Measurements from ENCODE around the gene FCN1. TPM values are rescaled to one million over a fixed set of nuclear protein-coding genes. Genes with fewer than 3 reads are reported as not detected.
"Not testable (repeated sequence)": the region's sequence is repeated elsewhere in the genome, so short reads cannot be mapped to it uniquely, and the experiment has no call there.

FCN1 gene
- total RNA-seq, 4 donors from 2014 or later, result 0.16 to 0.42 (median 0.34) TPM

DNA sequence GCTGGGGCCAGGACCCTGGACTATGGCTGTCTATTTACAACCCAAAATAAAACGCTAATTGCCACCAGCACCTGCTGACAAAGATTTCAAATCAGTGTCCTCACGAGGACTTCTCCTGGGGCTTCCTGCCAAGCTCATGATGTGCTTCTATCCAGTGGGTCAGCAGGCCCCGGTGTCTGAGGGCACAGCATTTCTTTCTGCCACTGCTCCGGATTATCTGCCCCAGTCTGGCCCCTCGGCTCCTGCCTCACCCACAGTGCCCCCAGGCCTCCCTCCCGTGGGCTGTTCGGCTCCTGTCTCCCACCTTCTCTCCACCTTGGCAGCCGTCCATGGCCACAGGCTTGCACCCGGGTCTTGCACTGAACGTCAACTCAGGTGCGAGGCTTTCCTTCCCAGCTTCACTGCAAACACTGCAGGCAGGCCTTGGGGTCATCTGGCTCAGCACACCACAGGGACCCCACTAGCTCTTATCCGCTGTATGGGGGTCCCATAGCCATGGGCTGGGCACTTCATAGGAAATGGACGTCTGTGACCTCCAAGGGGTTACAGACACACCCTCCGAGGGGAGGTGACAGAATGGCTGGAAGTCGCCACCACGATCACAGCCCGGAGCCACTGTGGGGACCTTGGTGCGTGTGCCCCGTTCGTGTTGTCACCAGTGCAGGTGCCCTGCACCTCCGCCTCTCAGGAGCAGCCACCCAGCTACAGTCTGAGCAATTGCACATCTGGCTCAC lies 43.8 kb upstream of the FCN1 start:
- H3K27ac ChIP-seq, result no peak overlapping the region
- no peaks in the 10 kb centered on the region for H3K36me3 ChIP-seq
- peak; percentile 49 to 66 for DNase-seq (ENCODE audit: low spot score in 2 of 2)
- no peak overlapping the region for H3K4me3 ChIP-seq
- H3K4me1 ChIP-seq, result peaks cover 3% of the 10 kb centered on the region
- peaks cover 33% of the 10 kb centered on the region for H3K27me3 ChIP-seq
- WGBS, result 70% methylated on average over 17 of the region's 21 CpGs
- TF ChIP-seq POLR2A (IDR thresholded peaks at IDR 0.05), result no peak
- H3K9me3 ChIP-seq, result no peaks in the 10 kb centered on the region

GRCh38 chr9:134960701-134961181 lies 43.0 kb upstream of the FCN1 start:
- Histone ChIP-seq H3K9me3 (no peaks in the 10 kb centered on the region), H3K27me3 (peaks cover 25% of the 10 kb centered on the region), H3K27ac (no peak overlapping the region), H3K4me3 (no peak overlapping the region), H3K36me3 (no peaks in the 10 kb centered on the region), H3K4me1 (peaks cover 3% of the 10 kb centered on the region)
- no CpG with 5 or more reads among the region's 15 CpGs for WGBS
- DNase-seq (ENCODE audit: low spot score in 2 of 2), result peak; percentile 29 to 60
- TF ChIP-seq POLR2A (IDR thresholded peaks at IDR 0.05) (no peak), CTCF (IDR thresholded peaks at IDR 0.05) (no peak), EP300 (IDR thresholded peaks at IDR 0.05) (no peak), POLR2AphosphoS5 (IDR thresholded peaks at IDR 0.05) (no peak)

DNA sequence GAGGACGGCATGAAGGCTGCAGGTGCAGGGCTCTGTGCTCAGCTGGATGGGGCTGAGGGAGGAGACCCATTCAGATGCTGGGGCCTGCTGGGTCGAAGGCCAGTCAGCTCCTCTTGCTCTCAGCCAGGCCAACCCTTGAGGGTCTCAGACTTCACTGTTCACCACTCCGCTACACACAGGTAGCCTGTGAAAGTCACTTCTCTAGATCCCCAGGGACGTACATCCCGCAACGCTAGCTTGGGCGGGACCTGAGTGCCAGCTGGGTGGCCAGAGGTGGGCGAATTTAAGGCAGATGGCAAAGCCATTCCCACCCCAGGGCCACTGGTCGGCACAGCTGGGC lies 42.2 kb upstream of the FCN1 start:
- TF ChIP-seq EP300 (IDR thresholded peaks at IDR 0.05) (no peak), POLR2AphosphoS5 (IDR thresholded peaks at IDR 0.05) (no peak)
- peak; percentile 30 to 65 for DNase-seq (ENCODE audit: low spot score in 2 of 2)
- Histone ChIP-seq H3K9me3 (no peaks in the 10 kb centered on the region), H3K4me3 (no peak overlapping the region), H3K36me3 (no peaks in the 10 kb centered on the region), H3K27ac (no peak overlapping the region), H3K4me1 (peaks cover 3% of the 10 kb centered on the region), H3K27me3 (peaks cover 22% of the 10 kb centered on the region)
- 90% methylated on average over 2 of the region's 9 CpGs for WGBS

GRCh38 chr9:134959126-134959970 lies 41.6 kb upstream of the FCN1 start:
- peaks cover 22% of the 10 kb centered on the region for H3K27me3 ChIP-seq
- TF ChIP-seq POLR2A (IDR thresholded peaks at IDR 0.05) (no peak), EP300 (IDR thresholded peaks at IDR 0.05) (no peak), CTCF (IDR thresholded peaks at IDR 0.05) (no peak), POLR2AphosphoS5 (IDR thresholded peaks at IDR 0.05) (no peak)
- no peak overlapping the region for H3K4me3 ChIP-seq
- no peaks in the 10 kb centered on the region for H3K36me3 ChIP-seq
- H3K4me1 ChIP-seq, result peaks cover 3% of the 10 kb centered on the region
- H3K27ac ChIP-seq, result no peak overlapping the region
- no peaks in the 10 kb centered on the region for H3K9me3 ChIP-seq
- 96% methylated on average over 11 of the region's 14 CpGs for WGBS
- peak; percentile 35 to 44 for DNase-seq (ENCODE audit: low spot score in 2 of 2)

GRCh38 chr9:134957945-134958227 lies 40.2 kb upstream of the FCN1 start:
- no peak overlapping the region for H3K4me3 ChIP-seq
- no peaks in the 10 kb centered on the region for H3K36me3 ChIP-seq
- no peaks in the 10 kb centered on the region for H3K9me3 ChIP-seq
- no peak for TF ChIP-seq POLR2AphosphoS5 (IDR thresholded peaks at IDR 0.05)
- no peak for TF ChIP-seq CTCF (IDR thresholded peaks at IDR 0.05)
- no peak overlapping the region for H3K27ac ChIP-seq
- WGBS, result 80% methylated on average over 2 of the region's 2 CpGs
- peaks cover 19% of the 10 kb centered on the region for H3K27me3 ChIP-seq
- peak; percentile 9 to 23 for DNase-seq (ENCODE audit: low spot score in 2 of 2)
- H3K4me1 ChIP-seq, result peaks cover 3% of the 10 kb centered on the region

DNA sequence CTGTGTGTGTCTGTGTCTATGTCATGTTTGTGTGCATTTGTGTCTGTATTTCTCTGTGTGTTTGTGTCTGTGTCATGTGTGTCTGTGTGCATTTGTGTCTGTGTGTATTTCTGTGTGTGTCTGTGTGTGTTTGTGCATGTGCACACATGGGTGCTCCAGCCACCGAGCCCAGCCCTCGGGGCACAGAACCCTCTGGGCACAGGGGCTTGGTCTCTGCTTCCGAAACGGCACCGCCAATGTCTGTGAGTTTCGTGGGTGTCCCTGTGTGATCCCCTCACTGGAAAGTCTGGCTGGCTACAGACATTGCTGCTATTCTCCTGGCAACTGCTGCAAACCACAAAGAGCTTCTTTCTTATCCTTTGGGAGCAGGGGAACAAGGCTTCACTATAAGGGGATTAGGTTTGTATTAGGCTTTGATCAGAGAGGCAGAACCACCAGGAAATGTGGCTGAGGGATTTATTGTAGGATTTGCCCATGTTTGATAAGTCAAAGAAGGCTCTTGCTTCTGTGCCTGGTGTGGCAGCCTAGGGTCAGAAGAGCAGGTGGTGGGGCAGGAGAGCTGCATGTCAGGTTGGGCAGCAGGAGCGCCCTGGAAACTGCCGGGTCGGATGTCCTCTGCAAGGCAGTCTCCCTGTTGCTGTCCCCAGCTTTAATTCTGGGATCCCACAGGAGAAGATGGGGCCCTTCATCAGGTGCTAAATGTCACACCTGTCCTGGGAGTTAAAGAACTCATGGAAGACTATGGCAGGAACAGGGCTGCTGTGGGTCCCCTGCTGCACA lies 39.6 kb upstream of the FCN1 start:
- H3K4me3 ChIP-seq, result no peak overlapping the region
- WGBS, result 51% methylated on average over 9 of the region's 9 CpGs
- H3K27me3 ChIP-seq, result peaks cover 19% of the 10 kb centered on the region
- no peak overlapping the region for H3K27ac ChIP-seq
- peaks cover 3% of the 10 kb centered on the region for H3K4me1 ChIP-seq
- peak; percentile 19 to 48 for DNase-seq (ENCODE audit: low spot score in 2 of 2)
- H3K9me3 ChIP-seq, result no peaks in the 10 kb centered on the region
- H3K36me3 ChIP-seq, result no peaks in the 10 kb centered on the region
- TF ChIP-seq POLR2A (IDR thresholded peaks at IDR 0.05) (no peak), EP300 (IDR thresholded peaks at IDR 0.05) (no peak), CTCF (IDR thresholded peaks at IDR 0.05) (no peak), POLR2AphosphoS5 (IDR thresholded peaks at IDR 0.05) (no peak)

DNA sequence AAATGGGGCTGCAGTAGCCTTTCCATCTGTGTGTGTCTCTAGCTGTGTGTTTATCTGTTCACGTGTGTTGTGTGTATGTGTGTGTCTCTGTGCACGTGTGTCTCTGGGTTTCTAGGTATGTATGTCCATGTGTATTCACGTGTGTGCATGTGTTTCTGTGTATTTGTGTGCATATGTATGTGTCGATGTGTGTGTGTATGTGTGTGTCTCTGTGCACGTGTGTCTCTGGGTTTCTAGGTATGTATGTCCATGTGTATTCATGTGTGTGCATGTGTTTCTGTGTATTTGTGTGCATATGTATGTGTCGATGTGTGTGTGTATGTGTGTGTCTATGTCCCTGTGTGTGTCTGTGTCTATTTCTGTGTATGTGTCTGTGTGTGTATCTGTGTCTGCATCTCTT lies 38.7 kb upstream of the FCN1 start:
- not testable (repeated sequence) for DNase-seq (ENCODE audit: low spot score in 2 of 2); H3K36me3 ChIP-seq; H3K9me3 ChIP-seq; H3K27ac ChIP-seq; H3K4me3 ChIP-seq; H3K4me1 ChIP-seq
- WGBS, result 91% methylated on average over 6 of the region's 6 CpGs
- peaks cover 10% of the 10 kb centered on the region for H3K27me3 ChIP-seq
